ENCODE data around the gene STOX1.

DNA sequence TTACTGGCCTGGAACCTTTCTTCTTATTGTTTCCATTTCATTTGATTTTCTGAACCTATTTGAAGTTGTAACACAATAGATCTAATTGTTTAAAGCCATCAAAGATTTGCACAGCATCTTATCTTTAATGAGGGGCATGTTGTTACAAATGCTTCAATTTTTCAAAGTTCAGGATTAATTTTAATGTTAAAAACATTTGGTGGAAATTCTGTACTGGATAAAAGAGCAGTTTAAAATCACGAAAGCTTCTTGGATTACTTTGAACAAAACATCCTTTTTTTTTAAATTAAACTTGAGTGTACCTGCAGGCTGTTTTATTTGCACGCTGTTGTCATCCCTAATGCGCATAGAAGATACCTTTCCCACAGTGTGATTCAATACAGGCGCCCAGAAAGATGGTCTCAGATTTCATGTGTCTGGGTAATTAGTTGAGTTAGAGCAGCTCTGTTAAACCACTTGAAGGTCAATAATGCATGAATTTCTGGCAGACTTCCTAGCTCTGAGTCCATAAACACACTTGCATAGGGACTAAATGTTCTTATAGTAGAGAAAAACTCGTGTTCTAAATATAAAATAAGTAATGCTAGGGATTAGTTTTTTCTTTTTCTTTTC is 44.5 kb downstream of the STOX1 start:
- TF ChIP-seq, protein P1, sequence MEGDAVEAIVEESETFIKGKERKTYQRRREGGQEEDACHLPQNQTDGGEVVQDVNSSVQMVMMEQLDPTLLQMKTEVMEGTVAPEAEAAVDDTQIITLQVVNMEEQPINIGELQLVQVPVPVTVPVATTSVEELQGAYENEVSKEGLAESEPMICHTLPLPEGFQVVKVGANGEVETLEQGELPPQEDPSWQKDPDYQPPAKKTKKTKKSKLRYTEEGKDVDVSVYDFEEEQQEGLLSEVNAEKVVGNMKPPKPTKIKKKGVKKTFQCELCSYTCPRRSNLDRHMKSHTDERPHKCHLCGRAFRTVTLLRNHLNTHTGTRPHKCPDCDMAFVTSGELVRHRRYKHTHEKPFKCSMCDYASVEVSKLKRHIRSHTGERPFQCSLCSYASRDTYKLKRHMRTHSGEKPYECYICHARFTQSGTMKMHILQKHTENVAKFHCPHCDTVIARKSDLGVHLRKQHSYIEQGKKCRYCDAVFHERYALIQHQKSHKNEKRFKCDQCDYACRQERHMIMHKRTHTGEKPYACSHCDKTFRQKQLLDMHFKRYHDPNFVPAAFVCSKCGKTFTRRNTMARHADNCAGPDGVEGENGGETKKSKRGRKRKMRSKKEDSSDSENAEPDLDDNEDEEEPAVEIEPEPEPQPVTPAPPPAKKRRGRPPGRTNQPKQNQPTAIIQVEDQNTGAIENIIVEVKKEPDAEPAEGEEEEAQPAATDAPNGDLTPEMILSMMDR (IDR thresholded peaks at IDR 0.05; ENCODE audit: low read length) = no peak
- no peak for TF ChIP-seq EZH2 (IDR thresholded peaks at IDR 0.05; ENCODE audit: borderline replicate concordance, low read length)
